H9 (cell line): Measurements from ENCODE around the gene MAGI3. TPM values are rescaled to one million over a fixed set of nuclear protein-coding genes. Genes with fewer than 3 reads are reported as not detected.

Source experiments
- DNase-seq: peaks from one replicate; pipeline ENCODE4 v3.0.0-alpha.2; 2017
- H2AFZ ChIP-seq: one replicate; pipeline ENCODE4 v1.6.1; 2013; ENCODE audit warnings: mild to moderate bottlenecking, low read length, control low read depth, moderate library complexity
- H2AK5ac ChIP-seq: 2 replicates; pipeline ENCODE4 v1.6.1; 2013; ENCODE audit warnings: low read length, control low read depth, mixed read lengths; ENCODE audit not compliant: insufficient read length
- H2BK120ac ChIP-seq: one replicate; pipeline ENCODE4 v1.6.1; 2013; ENCODE audit warnings: low read depth, mild to moderate bottlenecking, low read length, control low read depth, inconsistent platforms; ENCODE audit not compliant: poor library complexity, severe bottlenecking
- H2BK12ac ChIP-seq: 2 replicates; pipeline ENCODE4 v1.6.1; 2013; ENCODE audit warnings: low read length, control low read depth, mixed read lengths, low read depth; ENCODE audit not compliant: insufficient read length
- H2BK15ac ChIP-seq: 2 replicates; pipeline ENCODE4 v1.6.1; 2013; ENCODE audit warnings: low read depth, low read length, control low read depth
- H2BK20ac ChIP-seq: one replicate; pipeline ENCODE4 v1.6.1; 2013; ENCODE audit warnings: low read depth, mild to moderate bottlenecking, low read length, control low read depth, inconsistent platforms; ENCODE audit not compliant: poor library complexity, severe bottlenecking
- H2BK5ac ChIP-seq: 2 replicates; pipeline ENCODE4 v1.6.1; 2013; ENCODE audit warnings: low read length, control low read depth, mixed read lengths; ENCODE audit not compliant: insufficient read length
- H3K14ac ChIP-seq: 2 replicates; pipeline ENCODE4 v1.6.1; 2013; ENCODE audit warnings: low read length, control low read depth; ENCODE audit not compliant: insufficient read depth
- H3K18ac ChIP-seq: 2 replicates; pipeline ENCODE4 v1.6.1; 2013; ENCODE audit warnings: low read depth, mild to moderate bottlenecking, mixed read lengths, low read length, control low read depth; ENCODE audit not compliant: insufficient read length
- H3K23ac ChIP-seq: 2 replicates; pipeline ENCODE4 v1.6.1; 2013; ENCODE audit warnings: low read length, control low read depth, mixed read lengths, low read depth; ENCODE audit not compliant: insufficient read length
- H3K23me2 ChIP-seq: 2 replicates; pipeline ENCODE4 v1.6.1; 2013; ENCODE audit warnings: low read depth, mild to moderate bottlenecking, mixed read lengths, low read length, control low read depth; ENCODE audit not compliant: insufficient read length, poor library complexity, severe bottlenecking
- H3K27ac ChIP-seq: 2 replicates; pipeline ENCODE4 v1.5.1; 2013; ENCODE audit warnings: low read length, control low read depth, mixed read lengths, low read depth; ENCODE audit not compliant: insufficient read length
- H3K27me3 ChIP-seq: 2 replicates; pipeline ENCODE4 v1.6.1; 2013; ENCODE audit warnings: low read length, control low read depth, inconsistent platforms; ENCODE audit not compliant: insufficient read depth
- H3K4ac ChIP-seq: 2 replicates; pipeline ENCODE4 v1.6.1; 2013; ENCODE audit warnings: low read depth, mild to moderate bottlenecking, control low read depth, inconsistent platforms, low read length, moderate library complexity
- H3K4me1 ChIP-seq: 2 replicates; pipeline ENCODE4 v1.6.1; 2013; ENCODE audit warnings: low read length, control low read depth, inconsistent platforms; ENCODE audit not compliant: insufficient read depth
- H3K4me2 ChIP-seq: 2 replicates; pipeline ENCODE4 v1.6.1; 2013; ENCODE audit warnings: low read length, control low read depth, mixed read lengths; ENCODE audit not compliant: insufficient read length, insufficient read depth
- H3K56ac ChIP-seq: 2 replicates; pipeline ENCODE4 v1.6.1; 2013; ENCODE audit warnings: low read depth, mild to moderate bottlenecking, mixed read lengths, low read length, control low read depth; ENCODE audit not compliant: insufficient read length
- H3K79me1 ChIP-seq: 2 replicates; pipeline ENCODE4 v1.6.1; 2013; ENCODE audit warnings: low read depth, mild to moderate bottlenecking, moderate library complexity, low read length, control low read depth, inconsistent platforms; ENCODE audit not compliant: insufficient read depth, poor library complexity, severe bottlenecking
- H3K79me2 ChIP-seq: 2 replicates; pipeline ENCODE4 v1.6.1; 2013; ENCODE audit warnings: low read length, control low read depth, inconsistent platforms; ENCODE audit not compliant: insufficient read depth
- H3K9ac ChIP-seq: 2 replicates; pipeline ENCODE4 v1.6.1; 2013; ENCODE audit warnings: low read length, control low read depth, mixed read lengths; ENCODE audit not compliant: insufficient read length; ENCODE audit errors: extremely low read depth
- H3K9me3 ChIP-seq: one replicate; pipeline ENCODE4 v1.6.1; 2013; ENCODE audit warnings: low read depth, low read length, inconsistent platforms; ENCODE audit not compliant: control insufficient read depth
- H3T11ph ChIP-seq: one replicate; pipeline ENCODE4 v1.6.1; 2013; ENCODE audit warnings: mild to moderate bottlenecking, low read length, control low read depth, inconsistent platforms
- H4K20me1 ChIP-seq: one replicate; pipeline ENCODE4 v1.6.1; 2013; ENCODE audit not compliant: control insufficient read depth, insufficient read length, insufficient read depth
- H4K5ac ChIP-seq: 2 replicates; pipeline ENCODE4 v1.6.1; 2013; ENCODE audit warnings: low read depth, mild to moderate bottlenecking, mixed read lengths, low read length, control low read depth; ENCODE audit not compliant: insufficient read length
- H4K8ac ChIP-seq: replicated peaks from 2 replicates; pipeline ENCODE4 v1.6.1; 2013; ENCODE audit warnings: low read length, control low read depth, mixed read lengths, low read depth; ENCODE audit not compliant: insufficient read length
- H4K91ac ChIP-seq: 2 replicates; pipeline ENCODE4 v1.6.1; 2013; ENCODE audit warnings: low read depth, mild to moderate bottlenecking, moderate library complexity, mixed read lengths, low read length, control low read depth; ENCODE audit not compliant: insufficient read length
- H3K27ac Mint-ChIP-seq, 3 experiments: 2 replicates in 2 of 3; 3 replicates in 1 of 3; pipeline ENCODE4 v1.8.0; 2020 to 2021; ENCODE audit warnings: mixed read lengths in 3 of 3, mild to moderate bottlenecking in 1 of 3, moderate library complexity in 1 of 3
- H3K27me3 Mint-ChIP-seq: 2 replicates; pipeline ENCODE4 v1.8.0; 2021; ENCODE audit warnings: low read depth, mild to moderate bottlenecking, moderate library complexity, mixed read lengths
- H3K36me3 Mint-ChIP-seq, 3 experiments: 2 replicates in 2 of 3; 3 replicates in 1 of 3; pipeline ENCODE4 v1.8.0; 2020 to 2021; ENCODE audit warnings: low read depth in 3 of 3, mixed read lengths in 3 of 3; ENCODE audit not compliant: insufficient read depth in 1 of 3
- H3K4me1 Mint-ChIP-seq, 2 experiments: 2 replicates each; pipeline ENCODE4 v1.8.0; 2020; ENCODE audit warnings: mixed read lengths in 2 of 2
- H3K4me3 Mint-ChIP-seq, 2 experiments: 2 replicates in 1 of 2; 3 replicates in 1 of 2; pipeline ENCODE4 v1.8.0; 2020 to 2021; ENCODE audit warnings: mild to moderate bottlenecking in 2 of 2, mixed read lengths in 2 of 2, moderate library complexity in 1 of 2
- H3K9me3 Mint-ChIP-seq, 2 experiments: 2 replicates in 1 of 2; 3 replicates in 1 of 2; pipeline ENCODE4 v1.8.0; 2020; ENCODE audit warnings: mild to moderate bottlenecking in 2 of 2, mixed read lengths in 2 of 2, moderate library complexity in 1 of 2
- WGBS: extraction: QIAGEN DNeasy Blood & Tissue Kit; methylation state at CpG from one replicate; pipeline ENCODE4 v1.1.7; 2013; ENCODE audit warnings: missing lambda C conversion rate, low lambda C conversion rate, mixed read lengths; ENCODE audit not compliant: insufficient read length; ENCODE audit errors: extremely low coverage; 5-methylcytosine and 5-hydroxymethylcytosine counted together
- total RNA-seq: library from RNA; stranded (reverse); gene quantifications from 2 replicates; pipeline ENCODE4 v1.2.1, GENCODE V29; 2021
- TF ChIP-seq, protein P1 (sequence below): fragments of 200-600 bp; sonication (generic); conservative IDR thresholded peaks from 3 replicates; pipeline ENCODE4 v1.8.0; 2021; ENCODE audit warnings: antibody characterized with exemption, mild to moderate bottlenecking

Gene MAGI3
- total RNA-seq, 1 experiment from 2014 or later: 8.2 TPM

DNA sequence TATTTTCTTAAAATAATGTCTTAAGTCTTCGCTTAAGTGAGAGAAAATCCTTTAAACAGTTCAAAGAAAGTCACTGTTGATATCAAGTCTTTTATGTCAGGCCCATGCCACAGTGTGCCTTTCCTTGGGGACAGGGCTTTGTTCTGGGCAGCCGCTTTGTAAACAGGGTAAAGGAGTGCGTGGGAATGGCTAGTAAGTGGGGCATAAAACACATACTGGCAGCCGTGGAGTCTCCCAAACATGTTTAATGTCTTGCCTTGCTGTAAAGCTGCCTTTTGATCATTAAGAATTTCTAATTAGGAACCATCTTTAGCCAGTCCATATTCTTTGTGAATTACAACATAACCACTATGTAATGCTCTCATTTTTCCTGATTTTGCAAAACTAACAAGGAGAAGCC, 269.2 kb downstream of the MAGI3 start:
- Histone ChIP-seq H3K79me2 (no peaks in the 10 kb centered on the region), H3K27ac (no peak overlapping the region), H3K4me2 (no peak overlapping the region), H2AK5ac (no peak overlapping the region), H3K4me1 (no peaks in the 10 kb centered on the region), H4K20me1 (no peaks in the 10 kb centered on the region), H3K4ac (no peak overlapping the region), H4K8ac (no peak overlapping the region), H3K9ac (no peak overlapping the region), H3K9me3 (no peaks in the 10 kb centered on the region), H2BK120ac (no peak overlapping the region), H2AFZ (no peak overlapping the region), H2BK15ac (no peak overlapping the region), H4K5ac (no peak overlapping the region), H2BK12ac (no peak overlapping the region), H3K14ac (no peak overlapping the region), H3K27me3 (no peaks in the 10 kb centered on the region), H3K23ac (no peak overlapping the region), H3K79me1 (no peaks in the 10 kb centered on the region), H2BK5ac (no peak overlapping the region), H3T11ph (no peak overlapping the region), H3K23me2 (no peaks in the 10 kb centered on the region), H3K56ac (no peak overlapping the region), H2BK20ac (no peak overlapping the region), H3K18ac (no peak overlapping the region), H4K91ac (no peak overlapping the region)
- no peak overlapping the region for H3K4me3 Mint-ChIP-seq
- H3K27me3 Mint-ChIP-seq: no peaks in the 10 kb centered on the region
- WGBS: no CpG with 5 or more reads among the region's 4 CpGs
- H3K4me1 Mint-ChIP-seq: no peaks in the 10 kb centered on the region
- no peak for DNase-seq
- H3K9me3 Mint-ChIP-seq: no peaks in the 10 kb centered on the region
- no peak overlapping the region for H3K27ac Mint-ChIP-seq
- no peaks in the 10 kb centered on the region for H3K36me3 Mint-ChIP-seq
- TF ChIP-seq, protein P1, sequence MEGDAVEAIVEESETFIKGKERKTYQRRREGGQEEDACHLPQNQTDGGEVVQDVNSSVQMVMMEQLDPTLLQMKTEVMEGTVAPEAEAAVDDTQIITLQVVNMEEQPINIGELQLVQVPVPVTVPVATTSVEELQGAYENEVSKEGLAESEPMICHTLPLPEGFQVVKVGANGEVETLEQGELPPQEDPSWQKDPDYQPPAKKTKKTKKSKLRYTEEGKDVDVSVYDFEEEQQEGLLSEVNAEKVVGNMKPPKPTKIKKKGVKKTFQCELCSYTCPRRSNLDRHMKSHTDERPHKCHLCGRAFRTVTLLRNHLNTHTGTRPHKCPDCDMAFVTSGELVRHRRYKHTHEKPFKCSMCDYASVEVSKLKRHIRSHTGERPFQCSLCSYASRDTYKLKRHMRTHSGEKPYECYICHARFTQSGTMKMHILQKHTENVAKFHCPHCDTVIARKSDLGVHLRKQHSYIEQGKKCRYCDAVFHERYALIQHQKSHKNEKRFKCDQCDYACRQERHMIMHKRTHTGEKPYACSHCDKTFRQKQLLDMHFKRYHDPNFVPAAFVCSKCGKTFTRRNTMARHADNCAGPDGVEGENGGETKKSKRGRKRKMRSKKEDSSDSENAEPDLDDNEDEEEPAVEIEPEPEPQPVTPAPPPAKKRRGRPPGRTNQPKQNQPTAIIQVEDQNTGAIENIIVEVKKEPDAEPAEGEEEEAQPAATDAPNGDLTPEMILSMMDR: no peak
